ENCODE results near the gene MSH5.

DNA sequence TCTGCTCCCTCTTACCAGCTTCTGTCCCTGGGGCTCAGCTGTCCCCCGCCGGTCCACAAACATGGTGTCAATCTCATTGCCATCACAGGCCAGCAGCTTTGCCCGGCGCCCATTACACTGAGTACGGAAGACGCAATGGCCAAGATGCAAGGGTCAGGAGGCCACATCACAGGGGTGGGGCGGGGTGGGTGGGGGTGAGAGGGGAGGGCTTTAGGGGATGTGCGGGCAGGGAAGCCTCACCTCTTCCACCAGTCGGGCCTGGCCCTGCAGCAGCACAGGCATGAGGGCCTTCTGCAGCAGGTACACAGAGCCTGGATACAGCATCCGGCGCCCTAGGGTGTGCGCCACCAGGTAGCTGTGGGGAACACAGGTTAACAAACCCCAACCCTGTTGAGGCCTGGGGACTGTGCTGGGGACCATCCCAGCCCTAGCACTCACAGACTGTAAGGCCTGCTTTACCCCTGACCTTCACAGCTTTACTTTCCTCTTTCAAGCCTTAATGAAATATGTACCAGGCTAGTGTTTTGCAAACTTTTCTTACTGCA is 48.2 kb upstream of the MSH5 start:
- TF ChIP-seq, protein P1, sequence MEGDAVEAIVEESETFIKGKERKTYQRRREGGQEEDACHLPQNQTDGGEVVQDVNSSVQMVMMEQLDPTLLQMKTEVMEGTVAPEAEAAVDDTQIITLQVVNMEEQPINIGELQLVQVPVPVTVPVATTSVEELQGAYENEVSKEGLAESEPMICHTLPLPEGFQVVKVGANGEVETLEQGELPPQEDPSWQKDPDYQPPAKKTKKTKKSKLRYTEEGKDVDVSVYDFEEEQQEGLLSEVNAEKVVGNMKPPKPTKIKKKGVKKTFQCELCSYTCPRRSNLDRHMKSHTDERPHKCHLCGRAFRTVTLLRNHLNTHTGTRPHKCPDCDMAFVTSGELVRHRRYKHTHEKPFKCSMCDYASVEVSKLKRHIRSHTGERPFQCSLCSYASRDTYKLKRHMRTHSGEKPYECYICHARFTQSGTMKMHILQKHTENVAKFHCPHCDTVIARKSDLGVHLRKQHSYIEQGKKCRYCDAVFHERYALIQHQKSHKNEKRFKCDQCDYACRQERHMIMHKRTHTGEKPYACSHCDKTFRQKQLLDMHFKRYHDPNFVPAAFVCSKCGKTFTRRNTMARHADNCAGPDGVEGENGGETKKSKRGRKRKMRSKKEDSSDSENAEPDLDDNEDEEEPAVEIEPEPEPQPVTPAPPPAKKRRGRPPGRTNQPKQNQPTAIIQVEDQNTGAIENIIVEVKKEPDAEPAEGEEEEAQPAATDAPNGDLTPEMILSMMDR (IDR thresholded peaks at IDR 0.05; ENCODE audit: poor library complexity, severe bottlenecking) = no peak
- no peak for TF ChIP-seq EZH2 (IDR thresholded peaks at IDR 0.05; ENCODE audit: borderline replicate concordance, insufficient read depth, low read length, poor library complexity, severe bottlenecking)
- TF ChIP-seq EP300 (conservative IDR thresholded peaks at IDR 0.05; ENCODE audit: poor library complexity, severe bottlenecking) = no peak
- no peak for TF ChIP-seq POLR2AphosphoS5 (IDR thresholded peaks at IDR 0.05)
- TF ChIP-seq SMC3 (conservative IDR thresholded peaks at IDR 0.05; ENCODE audit: poor library complexity) = no peak
- TF ChIP-seq RAD21 (conservative IDR thresholded peaks at IDR 0.05) = no peak

Data from neural cell (in vitro differentiated cells).